ENCODE measurements around the gene GPR137. TPM values are rescaled to one million over a fixed set of nuclear protein-coding genes. Genes with fewer than 3 reads are reported as not detected.

Gene GPR137
- total and polyA plus RNA-seq, 4 donors = 6.7 to 22.2 (median 9.0) TPM

DNA sequence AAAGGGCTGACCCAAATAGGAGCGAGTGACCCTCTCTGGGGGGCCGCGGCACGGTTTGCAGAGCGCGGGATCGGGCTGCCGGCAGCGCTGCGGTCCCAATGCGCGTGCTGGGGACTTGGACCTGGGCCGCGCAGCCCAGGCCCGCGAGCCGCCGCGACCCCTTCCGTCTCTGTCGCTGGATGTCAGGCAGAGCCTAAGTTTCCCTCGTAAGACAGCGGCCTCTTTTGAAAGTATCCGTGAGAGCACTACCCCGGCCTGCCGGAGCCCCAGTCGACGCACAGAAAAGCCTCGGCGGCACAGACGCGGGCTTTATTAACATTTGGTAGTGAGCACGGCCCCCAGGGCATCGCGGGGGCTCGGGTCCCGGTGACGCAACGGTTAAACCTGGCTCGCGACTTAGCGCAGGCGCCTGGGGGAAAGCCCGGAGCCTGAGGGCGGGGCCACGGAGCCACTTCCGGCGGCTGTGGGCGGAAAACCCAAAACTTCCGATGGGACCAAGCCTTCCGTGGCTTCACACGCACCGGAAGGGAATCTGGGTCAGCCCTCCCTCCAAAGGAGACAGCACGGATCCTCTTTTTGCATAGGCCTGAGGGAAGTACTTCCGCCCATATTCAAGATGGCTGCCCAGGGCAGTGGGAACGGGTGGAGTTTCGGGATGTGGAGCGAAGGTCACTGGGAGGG, 16.0 kb upstream of the GPR137 start:
- Histone ChIP-seq H3K27me3 (ENCODE audit: control insufficient read depth in 4 of 4, insufficient read depth in 4 of 4, low read length in 3 of 4) (no peaks in the 10 kb centered on the region), H3K9ac (ENCODE audit: low read depth in 1 of 2, low read length in 2 of 2) (peak overlapping the region; percentile 64 to 95), H3K27ac (ENCODE audit: low read depth in 1 of 2, low read length in 2 of 2) (peak overlapping the region; percentile 98 to 99), H3K4me3 (ENCODE audit: low read depth in 1 of 3, low read length in 3 of 3) (peak overlapping the region; percentile 71 to 97 (median 96)), H3K9me3 (ENCODE audit: control insufficient read depth in 4 of 4, low read length in 3 of 4) (no peaks in the 10 kb centered on the region), H3K36me3 (ENCODE audit: control insufficient read depth in 4 of 4, insufficient read depth in 3 of 4, low read depth in 1 of 4, low read length in 3 of 4) (peaks cover 0 to 7% (median 2%) of the 10 kb centered on the region in 4 donors), H3K4me1 (ENCODE audit: control insufficient read depth in 4 of 4, insufficient read depth in 4 of 4, low read length in 3 of 4) (peaks cover 11 to 40% (median 27%) of the 10 kb centered on the region in 4 donors)
- DNase-seq (ENCODE audit: low spot score) = peak; percentile 94
- peak; percentile 100 for TF ChIP-seq YY1 (IDR thresholded peaks at IDR 0.05)
- peak; percentile 50 to 53 for TF ChIP-seq HNF4A (conservative IDR thresholded peaks at IDR 0.05)
- peak; percentile 93 for TF ChIP-seq NR2F2 (IDR thresholded peaks at IDR 0.05)
- TF ChIP-seq, protein P1, sequence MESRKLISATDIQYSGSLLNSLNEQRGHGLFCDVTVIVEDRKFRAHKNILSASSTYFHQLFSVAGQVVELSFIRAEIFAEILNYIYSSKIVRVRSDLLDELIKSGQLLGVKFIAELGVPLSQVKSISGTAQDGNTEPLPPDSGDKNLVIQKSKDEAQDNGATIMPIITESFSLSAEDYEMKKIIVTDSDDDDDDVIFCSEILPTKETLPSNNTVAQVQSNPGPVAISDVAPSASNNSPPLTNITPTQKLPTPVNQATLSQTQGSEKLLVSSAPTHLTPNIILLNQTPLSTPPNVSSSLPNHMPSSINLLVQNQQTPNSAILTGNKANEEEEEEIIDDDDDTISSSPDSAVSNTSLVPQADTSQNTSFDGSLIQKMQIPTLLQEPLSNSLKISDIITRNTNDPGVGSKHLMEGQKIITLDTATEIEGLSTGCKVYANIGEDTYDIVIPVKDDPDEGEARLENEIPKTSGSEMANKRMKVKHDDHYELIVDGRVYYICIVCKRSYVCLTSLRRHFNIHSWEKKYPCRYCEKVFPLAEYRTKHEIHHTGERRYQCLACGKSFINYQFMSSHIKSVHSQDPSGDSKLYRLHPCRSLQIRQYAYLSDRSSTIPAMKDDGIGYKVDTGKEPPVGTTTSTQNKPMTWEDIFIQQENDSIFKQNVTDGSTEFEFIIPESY (IDR thresholded peaks at IDR 0.05) = peak; percentile 93
- TF ChIP-seq GABPA (IDR thresholded peaks at IDR 0.05 in 1 of 2, conservative IDR thresholded peaks at IDR 0.05 in 1 of 2) = peak; percentile 97 to 99
- TF ChIP-seq, protein P2, sequence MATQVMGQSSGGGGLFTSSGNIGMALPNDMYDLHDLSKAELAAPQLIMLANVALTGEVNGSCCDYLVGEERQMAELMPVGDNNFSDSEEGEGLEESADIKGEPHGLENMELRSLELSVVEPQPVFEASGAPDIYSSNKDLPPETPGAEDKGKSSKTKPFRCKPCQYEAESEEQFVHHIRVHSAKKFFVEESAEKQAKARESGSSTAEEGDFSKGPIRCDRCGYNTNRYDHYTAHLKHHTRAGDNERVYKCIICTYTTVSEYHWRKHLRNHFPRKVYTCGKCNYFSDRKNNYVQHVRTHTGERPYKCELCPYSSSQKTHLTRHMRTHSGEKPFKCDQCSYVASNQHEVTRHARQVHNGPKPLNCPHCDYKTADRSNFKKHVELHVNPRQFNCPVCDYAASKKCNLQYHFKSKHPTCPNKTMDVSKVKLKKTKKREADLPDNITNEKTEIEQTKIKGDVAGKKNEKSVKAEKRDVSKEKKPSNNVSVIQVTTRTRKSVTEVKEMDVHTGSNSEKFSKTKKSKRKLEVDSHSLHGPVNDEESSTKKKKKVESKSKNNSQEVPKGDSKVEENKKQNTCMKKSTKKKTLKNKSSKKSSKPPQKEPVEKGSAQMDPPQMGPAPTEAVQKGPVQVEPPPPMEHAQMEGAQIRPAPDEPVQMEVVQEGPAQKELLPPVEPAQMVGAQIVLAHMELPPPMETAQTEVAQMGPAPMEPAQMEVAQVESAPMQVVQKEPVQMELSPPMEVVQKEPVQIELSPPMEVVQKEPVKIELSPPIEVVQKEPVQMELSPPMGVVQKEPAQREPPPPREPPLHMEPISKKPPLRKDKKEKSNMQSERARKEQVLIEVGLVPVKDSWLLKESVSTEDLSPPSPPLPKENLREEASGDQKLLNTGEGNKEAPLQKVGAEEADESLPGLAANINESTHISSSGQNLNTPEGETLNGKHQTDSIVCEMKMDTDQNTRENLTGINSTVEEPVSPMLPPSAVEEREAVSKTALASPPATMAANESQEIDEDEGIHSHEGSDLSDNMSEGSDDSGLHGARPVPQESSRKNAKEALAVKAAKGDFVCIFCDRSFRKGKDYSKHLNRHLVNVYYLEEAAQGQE (IDR thresholded peaks at IDR 0.05) = peak; percentile 87
- TF ChIP-seq, protein P3, sequence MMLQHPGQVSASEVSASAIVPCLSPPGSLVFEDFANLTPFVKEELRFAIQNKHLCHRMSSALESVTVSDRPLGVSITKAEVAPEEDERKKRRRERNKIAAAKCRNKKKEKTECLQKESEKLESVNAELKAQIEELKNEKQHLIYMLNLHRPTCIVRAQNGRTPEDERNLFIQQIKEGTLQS (IDR thresholded peaks at IDR 0.05) = peak; percentile 72
- peak; percentile 72 for TF ChIP-seq FOXA1 (IDR thresholded peaks at IDR 0.05)
- TF ChIP-seq RXRA (IDR thresholded peaks at IDR 0.05) = peak; percentile 92 to 96
- no peak for TF ChIP-seq FOXA2 (IDR thresholded peaks at IDR 0.05)
- TF ChIP-seq JUND (IDR thresholded peaks at IDR 0.05) = peak; percentile 34 to 80
- TF ChIP-seq SP1 (IDR thresholded peaks at IDR 0.05) = peak; percentile 98
- TF ChIP-seq RAD21 (IDR thresholded peaks at IDR 0.05) = peak; percentile 15 to 36
- TF ChIP-seq EGR1 (IDR thresholded peaks at IDR 0.05; ENCODE audit: low read depth in 2 of 2) = peak; percentile 90 to 91
- TF ChIP-seq, protein P4, sequence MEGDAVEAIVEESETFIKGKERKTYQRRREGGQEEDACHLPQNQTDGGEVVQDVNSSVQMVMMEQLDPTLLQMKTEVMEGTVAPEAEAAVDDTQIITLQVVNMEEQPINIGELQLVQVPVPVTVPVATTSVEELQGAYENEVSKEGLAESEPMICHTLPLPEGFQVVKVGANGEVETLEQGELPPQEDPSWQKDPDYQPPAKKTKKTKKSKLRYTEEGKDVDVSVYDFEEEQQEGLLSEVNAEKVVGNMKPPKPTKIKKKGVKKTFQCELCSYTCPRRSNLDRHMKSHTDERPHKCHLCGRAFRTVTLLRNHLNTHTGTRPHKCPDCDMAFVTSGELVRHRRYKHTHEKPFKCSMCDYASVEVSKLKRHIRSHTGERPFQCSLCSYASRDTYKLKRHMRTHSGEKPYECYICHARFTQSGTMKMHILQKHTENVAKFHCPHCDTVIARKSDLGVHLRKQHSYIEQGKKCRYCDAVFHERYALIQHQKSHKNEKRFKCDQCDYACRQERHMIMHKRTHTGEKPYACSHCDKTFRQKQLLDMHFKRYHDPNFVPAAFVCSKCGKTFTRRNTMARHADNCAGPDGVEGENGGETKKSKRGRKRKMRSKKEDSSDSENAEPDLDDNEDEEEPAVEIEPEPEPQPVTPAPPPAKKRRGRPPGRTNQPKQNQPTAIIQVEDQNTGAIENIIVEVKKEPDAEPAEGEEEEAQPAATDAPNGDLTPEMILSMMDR (IDR thresholded peaks at IDR 0.05; ENCODE audit: low read depth, low read length, missing input control) = no peak
- no peak for TF ChIP-seq HNF4G (IDR thresholded peaks at IDR 0.05)
- TF ChIP-seq, protein P5, sequence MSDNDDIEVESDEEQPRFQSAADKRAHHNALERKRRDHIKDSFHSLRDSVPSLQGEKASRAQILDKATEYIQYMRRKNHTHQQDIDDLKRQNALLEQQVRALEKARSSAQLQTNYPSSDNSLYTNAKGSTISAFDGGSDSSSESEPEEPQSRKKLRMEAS (IDR thresholded peaks at IDR 0.05) = peak; percentile 93
- no peak for TF ChIP-seq TAF1 (conservative IDR thresholded peaks at IDR 0.05)
- WGBS = under 1% methylated on average over 58 of the region's 58 CpGs
